Liver (tissue), 9 donors: ENCODE measurements around the gene HSP90AB1. TPM values are rescaled to one million over a fixed set of nuclear protein-coding genes. Genes with fewer than 3 reads are reported as not detected.

Experiments used
- DNase-seq: peaks from one replicate; pipeline ENCODE4 v3.0.0-alpha.2; 2017; ENCODE audit warnings: low spot score
- H3K27ac ChIP-seq, 2 donors: one replicate each; pipeline ENCODE4 v1.7.0; 2013; ENCODE audit warnings: inconsistent platforms in 2 of 2, low read length in 2 of 2, control low read depth in 1 of 2, low read depth in 1 of 2, mild to moderate bottlenecking in 1 of 2
- H3K27me3 ChIP-seq, 4 donors: one replicate each; pipeline versions ENCODE4 v1.6.1 to v1.7.0; 2013; ENCODE audit warnings: low read length in 3 of 4, inconsistent platforms in 1 of 4, mild to moderate bottlenecking in 1 of 4, moderate library complexity in 1 of 4; ENCODE audit not compliant: control insufficient read depth in 4 of 4, insufficient read depth in 4 of 4
- H3K36me3 ChIP-seq, 4 donors: one replicate each; pipeline versions ENCODE4 v1.6.1 to v1.7.0; 2013; ENCODE audit warnings: low read length in 3 of 4, mild to moderate bottlenecking in 3 of 4, low read depth in 1 of 4, moderate library complexity in 1 of 4; ENCODE audit not compliant: control insufficient read depth in 4 of 4, insufficient read depth in 3 of 4
- H3K4me1 ChIP-seq, 4 donors: one replicate each; pipeline versions ENCODE4 v1.6.1 to v1.7.0; 2013; ENCODE audit warnings: low read length in 3 of 4, mild to moderate bottlenecking in 3 of 4, moderate library complexity in 1 of 4; ENCODE audit not compliant: control insufficient read depth in 4 of 4, insufficient read depth in 4 of 4
- H3K4me3 ChIP-seq, 3 donors: one replicate each; pipeline versions ENCODE4 v1.6.1 to v1.7.0; 2013; ENCODE audit warnings: low read length in 3 of 3, control low read depth in 1 of 3, low read depth in 1 of 3, mild to moderate bottlenecking in 1 of 3
- H3K9ac ChIP-seq, 2 donors: one replicate each; pipeline ENCODE4 v1.7.0; 2013; ENCODE audit warnings: low read length in 2 of 2, mild to moderate bottlenecking in 2 of 2, moderate library complexity in 2 of 2, control low read depth in 1 of 2, low read depth in 1 of 2
- H3K9me3 ChIP-seq, 4 donors: one replicate each; pipeline versions ENCODE4 v1.6.1 to v1.7.0; 2013; ENCODE audit warnings: low read length in 3 of 4; ENCODE audit not compliant: control insufficient read depth in 4 of 4
- ATF3 ChIP-seq: IDR thresholded peaks from 2 replicates; pipeline ENCODE4 v1.6.1; 2016; ENCODE audit warnings: antibody characterized with exemption
- CTCF ChIP-seq: fragments of 150-350 bp; IDR thresholded peaks from 2 replicates; pipeline ENCODE4 v1.5.1; 2017; ENCODE audit warnings: improper control_type of control experiment, low read depth, low read length; ENCODE audit not compliant: missing input control
- EGR1 ChIP-seq, 2 donors: IDR thresholded peaks; 2 replicates each; pipeline ENCODE4 v1.6.1; 2016 to 2018; ENCODE audit warnings: antibody characterized with exemption in 2 of 2, low read depth in 2 of 2
- FOXA1 ChIP-seq: IDR thresholded peaks from 2 replicates; pipeline ENCODE4 v1.6.1; 2016; ENCODE audit warnings: antibody characterized with exemption
- FOXA2 ChIP-seq: IDR thresholded peaks from 2 replicates; pipeline ENCODE4 v1.6.1; 2016; ENCODE audit warnings: antibody characterized with exemption
- GABPA ChIP-seq, 2 donors: IDR thresholded peaks in 1 of 2; conservative IDR thresholded peaks in 1 of 2; 2 replicates each; pipeline ENCODE4 v1.6.1; 2016; ENCODE audit warnings: antibody characterized with exemption in 2 of 2, mild to moderate bottlenecking in 1 of 2, moderate library complexity in 1 of 2
- HNF4A ChIP-seq, 2 donors: conservative IDR thresholded peaks; 2 replicates each; pipeline ENCODE4 v1.6.1; 2016; ENCODE audit warnings: antibody characterized with exemption in 2 of 2, mild to moderate bottlenecking in 2 of 2
- HNF4G ChIP-seq: IDR thresholded peaks from 2 replicates; pipeline ENCODE4 v1.6.1; 2016; ENCODE audit warnings: antibody characterized with exemption
- JUND ChIP-seq, 2 donors: IDR thresholded peaks; 2 replicates each; pipeline ENCODE4 v1.6.1; 2016; ENCODE audit warnings: antibody characterized with exemption in 2 of 2
- MAX ChIP-seq: IDR thresholded peaks from 2 replicates; pipeline ENCODE4 v1.6.1; 2016; ENCODE audit warnings: antibody characterized with exemption
- NR2F2 ChIP-seq: IDR thresholded peaks from 2 replicates; pipeline ENCODE4 v1.6.1; 2016; ENCODE audit warnings: antibody characterized with exemption
- RAD21 ChIP-seq, 2 donors: IDR thresholded peaks; 2 replicates each; pipeline ENCODE4 v1.6.1; 2016; ENCODE audit warnings: antibody characterized with exemption in 2 of 2, mild to moderate bottlenecking in 2 of 2
- RXRA ChIP-seq, 2 donors: IDR thresholded peaks; 2 replicates each; pipeline ENCODE4 v1.6.1; 2017 to 2018; ENCODE audit warnings: antibody characterized with exemption in 2 of 2, mild to moderate bottlenecking in 1 of 2
- SP1 ChIP-seq: IDR thresholded peaks from 2 replicates; pipeline ENCODE4 v1.6.1; 2018; ENCODE audit warnings: antibody characterized with exemption, mild to moderate bottlenecking
- TAF1 ChIP-seq: conservative IDR thresholded peaks from 2 replicates; pipeline ENCODE4 v1.6.1; 2016; ENCODE audit warnings: antibody characterized with exemption, mild to moderate bottlenecking
- YY1 ChIP-seq: IDR thresholded peaks from 2 replicates; pipeline ENCODE4 v1.6.1; 2016; ENCODE audit warnings: antibody characterized with exemption, mild to moderate bottlenecking
- ZBTB33 ChIP-seq: IDR thresholded peaks from 2 replicates; pipeline ENCODE4 v1.6.1; 2016; ENCODE audit warnings: antibody characterized with exemption
- WGBS: extraction: QIAGEN DNeasy Blood & Tissue Kit; methylation state at CpG from one replicate; pipeline ENCODE4 v1.1.7; 2013; 5-methylcytosine and 5-hydroxymethylcytosine counted together
- polyA plus RNA-seq, 2 donors: library from polyadenylated mRNA; stranded (reverse) in 1 of 2; unstranded in 1 of 2; fragments of 200-250 nt in 1 of 2; fragments of >200 nt in 1 of 2; fragmentation: Nextera tagmentation in 1 of 2; extraction: Ambion mirVana in 1 of 2; gene quantifications; one replicate each; pipeline versions ENCODE4 v1.2.1 to v1.2.3, GENCODE V29; 2013 to 2015
- total RNA-seq, 2 donors: library from RNA; depleted of rRNA; stranded (reverse); fragments of >200 nt; gene quantifications; one replicate each; pipeline ENCODE4 v1.2.3, GENCODE V29; 2014
- TF ChIP-seq, protein P1 (sequence below): IDR thresholded peaks from 2 replicates; pipeline ENCODE4 v1.6.1; 2016; ENCODE audit warnings: antibody characterized with exemption, mild to moderate bottlenecking
- donor health status: healthy.
- donor health status: healthy.
- donor health status: healthy.
- donor health status: healthy.
- donor health status: healthy.

Gene HSP90AB1
- total and polyA plus RNA-seq, 4 donors = 129 to 281 (median 203) TPM

- DNase-seq = no peak
- no peak overlapping the region for H3K4me3 ChIP-seq
- H3K4me1 ChIP-seq = no peaks in the 10 kb centered on the region
- no peaks in the 10 kb centered on the region for H3K27me3 ChIP-seq
- no peaks in the 10 kb centered on the region for H3K36me3 ChIP-seq
- H3K27ac ChIP-seq = no peak overlapping the region
- TF ChIP-seq RXRA (IDR thresholded peaks at IDR 0.05) = no peak
- TF ChIP-seq TAF1 = no peak
- TF ChIP-seq ATF3 = no peak
- no peak for TF ChIP-seq FOXA2
- no peak for TF ChIP-seq EGR1 (IDR thresholded peaks at IDR 0.05; ENCODE audit: low read depth in 2 of 2)
- TF ChIP-seq, protein P1, sequence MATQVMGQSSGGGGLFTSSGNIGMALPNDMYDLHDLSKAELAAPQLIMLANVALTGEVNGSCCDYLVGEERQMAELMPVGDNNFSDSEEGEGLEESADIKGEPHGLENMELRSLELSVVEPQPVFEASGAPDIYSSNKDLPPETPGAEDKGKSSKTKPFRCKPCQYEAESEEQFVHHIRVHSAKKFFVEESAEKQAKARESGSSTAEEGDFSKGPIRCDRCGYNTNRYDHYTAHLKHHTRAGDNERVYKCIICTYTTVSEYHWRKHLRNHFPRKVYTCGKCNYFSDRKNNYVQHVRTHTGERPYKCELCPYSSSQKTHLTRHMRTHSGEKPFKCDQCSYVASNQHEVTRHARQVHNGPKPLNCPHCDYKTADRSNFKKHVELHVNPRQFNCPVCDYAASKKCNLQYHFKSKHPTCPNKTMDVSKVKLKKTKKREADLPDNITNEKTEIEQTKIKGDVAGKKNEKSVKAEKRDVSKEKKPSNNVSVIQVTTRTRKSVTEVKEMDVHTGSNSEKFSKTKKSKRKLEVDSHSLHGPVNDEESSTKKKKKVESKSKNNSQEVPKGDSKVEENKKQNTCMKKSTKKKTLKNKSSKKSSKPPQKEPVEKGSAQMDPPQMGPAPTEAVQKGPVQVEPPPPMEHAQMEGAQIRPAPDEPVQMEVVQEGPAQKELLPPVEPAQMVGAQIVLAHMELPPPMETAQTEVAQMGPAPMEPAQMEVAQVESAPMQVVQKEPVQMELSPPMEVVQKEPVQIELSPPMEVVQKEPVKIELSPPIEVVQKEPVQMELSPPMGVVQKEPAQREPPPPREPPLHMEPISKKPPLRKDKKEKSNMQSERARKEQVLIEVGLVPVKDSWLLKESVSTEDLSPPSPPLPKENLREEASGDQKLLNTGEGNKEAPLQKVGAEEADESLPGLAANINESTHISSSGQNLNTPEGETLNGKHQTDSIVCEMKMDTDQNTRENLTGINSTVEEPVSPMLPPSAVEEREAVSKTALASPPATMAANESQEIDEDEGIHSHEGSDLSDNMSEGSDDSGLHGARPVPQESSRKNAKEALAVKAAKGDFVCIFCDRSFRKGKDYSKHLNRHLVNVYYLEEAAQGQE = no peak
- no peak for TF ChIP-seq HNF4A (conservative IDR thresholded peaks at IDR 0.05)
- no peak for TF ChIP-seq NR2F2
- no peak for TF ChIP-seq GABPA (IDR thresholded peaks at IDR 0.05 in 1 of 2, conservative IDR thresholded peaks at IDR 0.05 in 1 of 2)
- no peak for TF ChIP-seq HNF4G
- TF ChIP-seq CTCF = no peak
- TF ChIP-seq FOXA1 = no peak
- TF ChIP-seq MAX = no peak
- no peak for TF ChIP-seq JUND (IDR thresholded peaks at IDR 0.05)
- TF ChIP-seq ZBTB33 = no peak
- no peak for TF ChIP-seq RAD21 (IDR thresholded peaks at IDR 0.05)
- no peak for TF ChIP-seq YY1
- TF ChIP-seq SP1 = no peak
- WGBS = 82% methylated on average over 11 of the region's 11 CpGs
- H3K9ac ChIP-seq = no peak overlapping the region
- no peaks in the 10 kb centered on the region for H3K9me3 ChIP-seq
Measured at GRCh38 chr6:44201638-44202303, 45.1 kb upstream of the HSP90AB1 start.
